Measurements from ENCODE around the gene KRTAP29-1. TPM values are rescaled to one million over a fixed set of nuclear protein-coding genes. Genes with fewer than 3 reads are reported as not detected.

Gene KRTAP29-1
- total RNA-seq, 1 donor from 2014 or later = not detected

DNA sequence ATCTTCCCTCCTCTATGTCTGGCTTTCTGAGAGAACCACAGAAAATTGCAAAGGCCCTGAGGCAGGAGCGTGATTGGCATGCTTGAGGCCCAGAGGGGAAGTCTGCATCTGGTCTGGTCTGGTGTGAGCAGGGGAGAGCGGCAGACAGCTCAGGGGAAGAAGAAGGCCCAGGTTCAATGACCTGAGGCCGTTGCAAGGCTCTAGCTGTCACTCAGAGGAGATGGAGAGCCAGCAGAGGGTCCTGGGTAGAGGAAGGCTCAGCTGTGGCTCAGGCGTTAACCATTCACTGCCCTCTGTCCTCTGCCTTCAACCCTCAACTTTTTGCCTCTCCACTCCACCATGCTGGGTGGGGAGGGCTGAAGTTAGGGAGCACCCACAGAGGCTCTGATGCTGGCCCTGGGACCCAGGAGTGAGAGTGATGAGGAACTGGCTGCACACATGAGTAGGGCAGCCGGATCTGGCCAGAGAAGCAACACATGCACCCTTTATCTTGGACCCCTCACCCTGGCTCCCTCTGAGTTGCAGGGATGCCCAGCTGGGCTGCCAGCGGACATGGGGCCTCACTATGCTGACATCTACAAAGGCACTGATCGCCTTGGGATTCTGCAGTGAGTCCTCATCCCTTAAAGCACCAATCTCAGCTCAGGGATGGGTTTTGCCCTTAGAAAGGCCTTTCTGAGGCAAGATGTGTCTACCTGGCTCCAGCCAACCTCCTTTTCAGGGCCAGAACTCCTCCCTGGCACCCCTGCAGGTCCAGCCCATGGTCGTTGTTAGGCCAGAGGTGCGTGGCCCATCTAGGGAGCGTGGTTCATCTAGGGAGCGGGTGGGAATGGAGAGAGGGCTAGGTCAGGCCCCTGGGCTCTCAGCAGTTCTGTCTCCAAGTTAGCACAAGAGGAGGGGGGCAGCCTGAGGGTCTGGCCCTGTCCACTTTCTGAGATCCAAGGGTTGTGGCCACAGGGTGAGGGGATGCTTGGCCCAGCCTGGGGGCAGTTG, 20.5 kb upstream of the KRTAP29-1 start:
- POLR2A ChIA-PET = interaction anchor here (1.2 kb wide), 4 partner anchors 15 to 707 kb away, joined by 3 to 5 read pairs (median 4); partner anchors contain the start of gene KRTAP16-1
- no peaks in the 10 kb centered on the region for H3K27me3 Mint-ChIP-seq
- H3K4me3 Mint-ChIP-seq = no peak overlapping the region
- H3K4me1 Mint-ChIP-seq = no peaks in the 10 kb centered on the region
- CTCF ChIA-PET = interaction anchor here (0.7 to 2.6 kb wide), 16 partner anchors 8 to 703 kb away, joined by 3 to 13 read pairs (median 4); no protein-coding TSS in a partner anchor
- H3K9me3 Mint-ChIP-seq = peaks cover 13% of the 10 kb centered on the region
- H3K36me3 Mint-ChIP-seq (ENCODE audit: low read depth) = no peaks in the 10 kb centered on the region
- intact Hi-C loops (cut with micrococcal nuclease) = loop anchor here (1.0 to 5.0 kb wide), 4 partner anchors 201 to 701 kb away; partner anchors contain the start of gene KRTAP4-12
- no peak overlapping the region for H3K27ac Mint-ChIP-seq
- DNase-seq (no peak), ATAC-seq (ENCODE audit: low read depth) (no peak)
- TF ChIP-seq, protein P1, sequence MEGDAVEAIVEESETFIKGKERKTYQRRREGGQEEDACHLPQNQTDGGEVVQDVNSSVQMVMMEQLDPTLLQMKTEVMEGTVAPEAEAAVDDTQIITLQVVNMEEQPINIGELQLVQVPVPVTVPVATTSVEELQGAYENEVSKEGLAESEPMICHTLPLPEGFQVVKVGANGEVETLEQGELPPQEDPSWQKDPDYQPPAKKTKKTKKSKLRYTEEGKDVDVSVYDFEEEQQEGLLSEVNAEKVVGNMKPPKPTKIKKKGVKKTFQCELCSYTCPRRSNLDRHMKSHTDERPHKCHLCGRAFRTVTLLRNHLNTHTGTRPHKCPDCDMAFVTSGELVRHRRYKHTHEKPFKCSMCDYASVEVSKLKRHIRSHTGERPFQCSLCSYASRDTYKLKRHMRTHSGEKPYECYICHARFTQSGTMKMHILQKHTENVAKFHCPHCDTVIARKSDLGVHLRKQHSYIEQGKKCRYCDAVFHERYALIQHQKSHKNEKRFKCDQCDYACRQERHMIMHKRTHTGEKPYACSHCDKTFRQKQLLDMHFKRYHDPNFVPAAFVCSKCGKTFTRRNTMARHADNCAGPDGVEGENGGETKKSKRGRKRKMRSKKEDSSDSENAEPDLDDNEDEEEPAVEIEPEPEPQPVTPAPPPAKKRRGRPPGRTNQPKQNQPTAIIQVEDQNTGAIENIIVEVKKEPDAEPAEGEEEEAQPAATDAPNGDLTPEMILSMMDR (IDR thresholded peaks at IDR 0.05) = no peak

DNA sequence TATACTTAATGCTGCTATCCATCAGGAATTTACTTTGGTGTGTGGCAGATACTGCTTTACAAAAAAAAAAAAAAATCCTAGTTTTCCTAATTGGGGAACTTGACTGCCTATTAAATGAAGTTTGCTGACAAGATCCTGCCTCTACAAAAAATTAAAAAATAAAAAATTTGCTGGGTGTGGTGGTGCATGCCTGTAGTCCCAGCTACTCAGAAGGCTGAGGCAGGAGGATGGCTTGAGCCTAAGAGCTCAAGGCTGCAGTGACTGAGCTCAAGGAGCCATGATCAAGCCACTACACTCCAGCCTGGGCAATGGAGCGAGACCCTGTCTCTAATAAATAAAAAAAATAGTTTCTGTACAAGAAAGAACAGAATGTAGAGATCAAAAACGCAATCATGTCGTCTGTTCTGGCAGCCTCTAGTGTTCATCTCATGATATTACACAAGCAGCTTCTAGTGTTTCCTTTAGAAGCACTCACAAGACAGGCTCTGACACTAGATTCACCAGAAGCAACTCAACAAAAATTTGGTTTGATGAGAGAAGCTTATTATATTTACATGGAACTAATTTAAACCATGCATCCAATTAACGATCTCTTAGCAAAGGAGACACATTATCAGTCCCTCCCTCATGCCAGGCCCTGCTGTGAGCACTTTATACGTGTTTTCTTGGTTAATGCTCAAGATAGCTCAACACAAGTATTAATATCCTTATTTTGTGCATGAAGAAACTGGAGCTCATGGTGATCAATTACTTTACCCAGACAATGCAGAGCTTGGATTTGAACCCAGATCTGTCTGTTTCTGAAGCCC, 19.6 kb upstream of the KRTAP29-1 start:
- Mint-ChIP-seq H3K4me3 (no peak overlapping the region), H3K27ac (no peak overlapping the region), H3K36me3 (ENCODE audit: low read depth) (no peaks in the 10 kb centered on the region), H3K9me3 (peaks cover 13% of the 10 kb centered on the region), H3K4me1 (no peaks in the 10 kb centered on the region), H3K27me3 (no peaks in the 10 kb centered on the region)
- intact Hi-C loops (cut with micrococcal nuclease) = loop anchor here (1.0 to 5.0 kb wide), 4 partner anchors 200 to 700 kb away; partner anchors contain the start of gene KRTAP4-12
- no peak for DNase-seq
- CTCF ChIA-PET = interaction anchor here (0.6 to 2.6 kb wide), 19 partner anchors 8 to 905 kb away, joined by 3 to 13 read pairs (median 3); partner anchors contain the start of genes KRTAP16-1 and TOP2A
- ATAC-seq (ENCODE audit: low read depth) = peak; percentile 67
- TF ChIP-seq, protein P1 (IDR thresholded peaks at IDR 0.05) = no peak
- POLR2A ChIA-PET = interaction anchor here (1.2 kb wide), 4 partner anchors 14 to 706 kb away, joined by 3 to 5 read pairs (median 4); partner anchors contain the start of gene KRTAP16-1

DNA sequence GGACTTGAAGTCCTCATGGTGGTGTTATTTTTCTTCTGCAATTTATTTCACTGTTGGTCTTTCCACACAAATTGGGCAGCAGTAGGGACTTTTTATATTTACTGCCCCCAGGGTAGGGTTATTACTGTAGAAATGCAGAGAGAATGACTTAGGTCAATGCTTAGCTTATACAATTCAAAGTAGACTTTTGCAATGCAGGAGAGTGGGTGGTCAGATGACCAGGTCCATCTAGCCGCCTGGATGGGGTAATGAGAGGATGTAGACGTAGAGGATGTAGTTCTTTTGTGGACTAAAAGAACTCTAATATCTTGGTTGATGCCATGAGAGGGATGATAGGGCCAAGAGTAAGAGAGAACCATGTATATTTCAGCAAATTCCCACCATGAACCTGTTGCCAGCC, 15.6 kb upstream of the KRTAP29-1 start:
- TF ChIP-seq, protein P1 (IDR thresholded peaks at IDR 0.05) = no peak
- ChIA-PET POLR2A (no interaction called here), CTCF (no interaction called here)
- peaks cover 15% of the 10 kb centered on the region for H3K27me3 Mint-ChIP-seq
- intact Hi-C loops (cut with micrococcal nuclease) = no loop called here
- DNase-seq (no peak), ATAC-seq (ENCODE audit: low read depth) (no peak)
- H3K4me3 Mint-ChIP-seq = no peak overlapping the region
- H3K27ac Mint-ChIP-seq = no peak overlapping the region
- no peaks in the 10 kb centered on the region for H3K36me3 Mint-ChIP-seq (ENCODE audit: low read depth)
- H3K4me1 Mint-ChIP-seq = no peaks in the 10 kb centered on the region
- peaks cover 13% of the 10 kb centered on the region for H3K9me3 Mint-ChIP-seq

DNA sequence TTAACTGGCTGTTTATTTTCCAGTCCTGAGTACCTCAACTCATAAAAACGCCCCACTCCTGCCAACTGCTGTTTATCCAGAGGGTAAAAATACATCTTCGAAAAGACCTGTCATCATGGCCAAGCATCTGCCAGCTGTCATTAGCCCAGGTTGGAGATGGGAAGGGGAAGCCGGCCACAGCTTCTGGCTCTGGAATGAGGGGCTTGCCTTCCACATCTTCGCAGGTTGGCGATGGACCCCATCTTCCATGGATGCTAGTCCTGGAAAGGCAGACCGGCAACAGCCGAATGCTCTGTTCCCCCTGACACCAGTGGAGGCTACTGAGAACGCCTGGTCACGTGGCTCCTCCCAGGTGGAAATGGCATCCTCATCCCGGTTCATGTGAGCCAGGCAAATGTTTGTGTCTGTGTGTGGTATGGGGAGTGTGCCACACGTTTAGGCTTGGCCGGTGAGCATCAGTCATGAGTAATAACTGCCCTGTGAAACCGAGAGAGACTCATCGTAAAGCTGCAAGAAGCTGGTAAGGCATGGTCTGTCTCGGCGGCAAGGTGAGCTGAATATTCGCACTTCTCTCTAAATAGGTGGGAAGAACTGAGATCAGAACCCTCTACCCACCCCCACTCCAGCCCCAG, 13.3 kb upstream of the KRTAP29-1 start:
- TF ChIP-seq, protein P1 (IDR thresholded peaks at IDR 0.05) = no peak
- Mint-ChIP-seq H3K36me3 (ENCODE audit: low read depth) (no peaks in the 10 kb centered on the region), H3K27ac (no peak overlapping the region), H3K27me3 (peaks cover 19% of the 10 kb centered on the region), H3K4me1 (no peaks in the 10 kb centered on the region), H3K4me3 (no peak overlapping the region), H3K9me3 (peaks cover 13% of the 10 kb centered on the region)
- ChIA-PET POLR2A (no interaction called here), CTCF (no interaction called here)
- DNase-seq (no peak), ATAC-seq (ENCODE audit: low read depth) (no peak)
- intact Hi-C loops (cut with micrococcal nuclease) = loop anchor here (2.0 kb wide), 1 partner anchor 67 kb away; the partner anchor contains the start of gene KRTAP9-4

Data from activated B cell treated with CpG ODN at 0.5 μM for 24 hours (primary cell).